NCI-H1694 (cell line): ENCODE data around the gene SNRNP25.
A peak's percentile ranks its signal among the peaks of the same experiment; 100 is the strongest.

ENCODE experiments used
- DNase-seq: peaks from one replicate; lab custom pipeline; 2025; lab: John Stamatoyannopoulos, UW

The SNRNP25 gene

DNA sequence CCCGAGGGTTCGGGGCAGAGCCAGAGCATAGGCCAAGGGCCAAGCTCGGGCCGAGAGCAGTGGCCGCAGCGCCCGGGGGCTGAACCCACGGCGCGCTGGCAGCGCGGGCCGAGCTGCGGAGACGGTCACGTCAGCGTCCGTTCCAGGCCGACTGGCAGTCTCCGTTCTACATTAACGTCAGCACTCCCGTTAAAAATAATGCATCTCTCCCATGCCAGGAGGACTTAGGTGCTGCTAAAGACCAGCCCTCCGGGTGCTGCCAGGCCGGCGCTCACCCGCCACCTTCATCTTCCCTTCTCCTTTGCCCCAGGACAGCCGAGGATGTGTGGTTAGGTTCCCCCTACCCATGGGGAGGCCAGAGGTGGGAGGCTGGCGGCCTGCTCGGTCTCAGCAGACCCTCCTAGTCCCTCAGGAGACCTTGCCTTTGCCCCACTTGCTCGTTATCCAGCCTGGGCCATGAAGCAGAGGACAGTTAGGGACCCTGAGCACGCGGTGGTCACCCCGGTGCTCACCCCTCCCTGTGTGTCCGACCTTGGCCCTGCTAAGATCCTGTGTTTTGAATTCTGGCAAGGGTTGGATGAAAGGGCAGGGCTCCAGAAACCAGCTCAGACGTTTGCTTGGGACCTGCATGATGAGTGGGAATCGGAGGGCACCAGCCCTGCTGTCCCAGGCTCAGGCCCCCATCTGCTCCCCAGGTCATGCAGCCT lies 25.0 kb downstream of the SNRNP25 start:
- no peak for DNase-seq

DNA sequence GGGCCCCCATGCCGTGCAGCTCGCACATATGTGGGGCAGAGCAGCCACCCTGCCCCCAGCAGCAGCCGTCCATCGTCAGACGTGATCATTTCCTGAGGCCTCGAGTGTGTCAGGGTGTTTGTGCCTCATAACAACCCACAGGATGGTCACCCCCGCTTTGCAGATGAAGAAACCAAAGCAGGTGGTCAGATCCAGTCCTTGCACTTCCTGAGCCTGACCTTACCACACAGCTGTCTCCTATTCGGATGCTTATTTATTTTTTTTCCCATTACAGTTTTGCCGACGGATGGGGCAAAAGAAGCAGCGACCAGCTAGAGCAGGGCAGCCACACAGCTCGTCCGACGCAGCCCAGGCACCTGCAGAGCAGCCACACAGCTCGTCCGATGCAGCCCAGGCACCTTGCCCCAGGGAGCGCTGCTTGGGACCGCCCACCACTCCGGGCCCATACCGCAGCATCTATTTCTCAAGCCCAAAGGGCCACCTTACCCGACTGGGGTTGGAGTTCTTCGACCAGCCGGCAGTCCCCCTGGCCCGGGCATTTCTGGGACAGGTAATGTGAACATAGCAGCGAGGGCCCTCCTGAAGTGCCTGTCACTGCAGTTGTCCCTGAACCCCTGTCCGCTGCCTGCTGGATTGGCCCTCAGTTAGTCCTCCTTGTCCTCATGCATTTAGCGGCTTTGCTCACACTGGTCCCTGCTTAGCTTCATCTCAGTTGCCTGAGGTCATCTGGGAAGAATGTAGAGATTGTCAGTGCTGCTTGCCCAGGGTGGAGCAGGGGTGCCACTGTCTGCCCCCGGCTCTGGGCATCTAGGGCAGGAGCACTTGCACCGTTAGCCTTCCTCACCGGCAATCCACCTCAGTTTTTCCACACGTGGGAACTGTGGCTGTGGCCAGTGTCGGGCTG lies 25.8 kb downstream of the SNRNP25 start:
- no peak for DNase-seq

DNA sequence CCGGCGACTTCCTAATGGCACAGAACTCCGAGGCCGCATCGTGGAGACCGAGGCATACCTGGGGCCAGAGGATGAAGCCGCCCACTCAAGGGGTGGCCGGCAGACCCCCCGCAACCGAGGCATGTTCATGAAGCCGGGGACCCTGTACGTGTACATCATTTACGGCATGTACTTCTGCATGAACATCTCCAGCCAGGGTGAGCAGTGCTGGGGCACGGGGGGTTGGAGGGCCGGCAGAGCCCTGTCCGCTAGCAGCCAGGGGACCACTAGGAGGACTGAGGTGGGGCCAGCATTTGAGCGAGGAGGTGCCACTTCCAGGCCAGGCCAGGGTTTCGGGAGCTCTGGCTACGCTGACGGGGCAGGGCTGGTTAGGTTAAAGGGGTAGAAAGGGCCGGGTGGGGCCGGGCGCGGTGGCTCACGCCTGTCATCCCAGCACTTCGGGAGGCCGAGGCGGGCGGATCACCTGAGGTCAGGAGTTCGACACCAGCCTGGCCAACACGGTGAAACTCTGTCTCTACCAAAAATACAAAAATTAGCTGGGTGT lies 29.5 kb downstream of the SNRNP25 start:
- no peak for DNase-seq

DNA sequence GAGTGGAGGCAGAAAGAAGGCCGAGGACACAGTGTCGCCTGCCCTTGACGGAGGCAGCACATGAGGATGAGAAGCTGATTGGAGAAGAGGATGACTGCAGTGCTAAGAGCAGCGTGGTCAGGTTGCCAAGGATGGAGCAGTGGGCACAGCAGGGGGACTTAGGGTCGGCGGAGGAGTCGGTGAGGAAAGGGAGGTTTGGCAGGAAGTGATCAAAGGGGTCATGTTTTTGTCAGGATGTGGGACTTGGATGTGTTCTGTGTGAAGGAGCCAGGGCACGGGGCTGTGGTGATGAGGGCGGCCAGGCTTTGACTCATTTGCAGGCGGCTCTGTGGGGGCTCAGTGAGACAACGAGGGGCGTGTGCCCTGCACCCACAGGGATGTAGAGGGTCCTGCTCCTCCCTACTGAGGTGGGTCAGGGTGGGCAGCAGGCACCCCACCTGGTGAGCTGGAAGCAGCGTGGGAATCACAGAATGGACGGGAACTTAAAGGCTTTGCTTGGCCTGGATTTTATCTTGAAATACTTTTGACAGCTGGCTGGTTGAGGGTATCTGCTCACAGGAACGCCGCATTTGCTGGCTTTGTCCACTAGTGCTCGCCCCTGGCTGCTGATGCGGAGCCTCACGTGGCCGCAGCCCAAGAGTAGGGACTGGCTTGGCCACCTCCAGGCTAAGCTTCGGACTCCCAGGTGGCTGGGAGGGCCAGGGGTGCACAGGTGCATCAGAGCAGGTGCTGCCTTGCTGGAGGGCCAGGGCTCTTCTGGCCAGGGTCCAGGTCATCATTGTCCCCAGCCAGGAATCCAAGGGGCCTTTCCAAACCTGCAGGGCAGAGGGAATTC lies 30.4 kb downstream of the SNRNP25 start:
- no peak for DNase-seq

DNA sequence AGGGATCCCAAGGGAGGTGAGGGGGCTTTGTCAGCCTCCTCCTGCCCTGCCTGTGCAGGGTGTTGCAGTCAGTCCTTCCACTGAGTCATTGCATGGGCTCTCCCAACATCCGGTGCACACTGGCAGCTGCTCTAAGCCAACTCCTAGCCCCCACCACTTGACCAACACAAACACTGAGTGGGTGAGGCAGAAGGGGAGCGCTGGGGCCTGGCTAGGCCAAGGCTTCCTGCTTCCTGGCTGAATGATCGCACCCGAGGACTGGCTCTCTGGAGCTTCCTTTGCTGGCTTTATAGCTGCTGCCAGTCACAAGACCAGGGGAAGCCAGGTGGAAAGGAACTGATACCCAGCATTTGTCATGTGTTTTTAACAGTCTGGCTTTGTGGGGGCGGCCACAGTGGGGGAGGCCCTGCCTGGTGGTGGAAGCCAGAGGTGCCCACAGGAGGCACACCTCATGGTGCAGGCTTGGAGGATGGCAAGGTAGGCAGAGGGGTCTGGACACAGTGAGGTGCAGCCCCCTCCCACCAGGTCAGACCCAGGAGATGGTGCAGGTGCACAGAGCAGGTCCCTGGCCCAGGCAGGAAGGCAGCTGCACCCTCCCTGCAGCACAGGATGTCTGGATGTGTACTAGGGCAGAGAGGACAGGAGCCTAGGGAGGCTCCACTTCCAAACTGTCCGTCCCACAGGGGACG lies 31.2 kb downstream of the SNRNP25 start:
- no peak for DNase-seq

DNA sequence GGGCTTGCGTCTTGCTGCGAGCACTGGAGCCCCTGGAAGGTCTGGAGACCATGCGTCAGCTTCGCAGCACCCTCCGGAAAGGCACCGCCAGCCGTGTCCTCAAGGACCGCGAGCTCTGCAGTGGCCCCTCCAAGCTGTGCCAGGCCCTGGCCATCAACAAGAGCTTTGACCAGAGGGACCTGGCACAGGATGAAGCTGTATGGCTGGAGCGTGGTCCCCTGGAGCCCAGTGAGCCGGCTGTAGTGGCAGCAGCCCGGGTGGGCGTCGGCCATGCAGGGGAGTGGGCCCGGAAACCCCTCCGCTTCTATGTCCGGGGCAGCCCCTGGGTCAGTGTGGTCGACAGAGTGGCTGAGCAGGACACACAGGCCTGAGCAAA lies 31.8 kb downstream of the SNRNP25 start:
- no peak for DNase-seq

DNA sequence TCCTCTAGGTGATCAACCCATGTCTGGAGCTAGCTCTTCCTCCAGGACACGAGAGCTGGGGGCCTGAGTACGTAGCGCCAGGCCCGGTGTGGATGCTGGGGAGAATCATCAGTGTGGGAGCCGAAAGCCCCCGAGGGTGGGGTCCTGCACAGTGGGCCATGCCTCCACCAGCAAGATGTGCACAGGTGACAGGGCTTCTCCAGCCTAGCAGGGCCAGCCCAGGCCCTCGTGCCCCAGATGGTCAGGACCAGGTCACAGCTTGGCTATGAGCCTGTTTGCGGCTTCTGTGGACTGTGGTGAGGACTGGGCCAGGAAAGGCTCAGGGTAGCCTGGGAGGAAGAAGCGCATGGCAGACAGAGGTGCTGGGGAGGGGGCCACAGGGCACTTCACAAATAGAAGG lies 32.2 kb downstream of the SNRNP25 start:
- DNase-seq, result no peak

DNA sequence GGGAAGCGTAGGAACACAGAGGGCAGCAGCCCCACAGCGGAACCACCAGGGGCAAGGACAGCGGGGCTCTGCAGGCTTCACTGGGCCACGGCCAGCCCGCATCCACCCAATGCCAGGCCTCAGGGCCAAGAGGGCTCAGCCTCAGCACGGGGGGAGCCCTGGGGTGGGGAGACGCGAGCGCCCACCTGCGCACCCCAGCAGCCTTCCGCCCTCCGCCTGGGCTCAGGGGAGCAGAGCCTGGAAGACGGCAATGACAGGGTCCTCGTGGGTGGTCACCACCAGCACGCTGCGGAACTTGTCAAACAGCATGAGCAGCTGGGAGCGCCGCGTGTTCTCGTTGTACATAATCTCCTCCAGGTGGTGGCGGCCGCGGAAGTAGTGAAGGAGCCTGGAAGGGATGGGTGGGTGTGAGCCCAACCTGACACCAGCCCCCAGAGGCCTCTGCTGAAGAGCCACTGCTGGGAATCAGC lies 32.9 kb downstream of the SNRNP25 start:
- DNase-seq, result no peak

DNA sequence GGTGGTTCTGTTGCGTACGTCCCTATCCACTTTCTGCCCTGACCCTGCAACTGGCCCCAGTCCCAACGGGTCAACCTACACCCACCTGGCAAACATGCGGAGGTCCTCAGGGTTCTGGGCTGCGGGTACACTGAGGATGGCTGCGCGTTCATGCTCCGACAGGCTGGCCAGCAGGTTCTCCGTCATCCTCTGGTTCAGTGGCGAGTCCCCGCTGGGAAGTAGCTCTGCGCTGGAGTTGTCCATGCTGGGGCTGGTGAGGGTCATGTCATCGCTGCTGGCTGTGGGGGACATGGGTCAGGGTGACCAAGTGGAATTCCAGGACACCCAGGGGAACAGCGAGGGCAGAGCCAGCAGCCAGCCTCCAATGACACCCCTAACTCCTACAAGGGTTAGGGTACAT lies 35.0 kb downstream of the SNRNP25 start:
- no peak for DNase-seq

DNA sequence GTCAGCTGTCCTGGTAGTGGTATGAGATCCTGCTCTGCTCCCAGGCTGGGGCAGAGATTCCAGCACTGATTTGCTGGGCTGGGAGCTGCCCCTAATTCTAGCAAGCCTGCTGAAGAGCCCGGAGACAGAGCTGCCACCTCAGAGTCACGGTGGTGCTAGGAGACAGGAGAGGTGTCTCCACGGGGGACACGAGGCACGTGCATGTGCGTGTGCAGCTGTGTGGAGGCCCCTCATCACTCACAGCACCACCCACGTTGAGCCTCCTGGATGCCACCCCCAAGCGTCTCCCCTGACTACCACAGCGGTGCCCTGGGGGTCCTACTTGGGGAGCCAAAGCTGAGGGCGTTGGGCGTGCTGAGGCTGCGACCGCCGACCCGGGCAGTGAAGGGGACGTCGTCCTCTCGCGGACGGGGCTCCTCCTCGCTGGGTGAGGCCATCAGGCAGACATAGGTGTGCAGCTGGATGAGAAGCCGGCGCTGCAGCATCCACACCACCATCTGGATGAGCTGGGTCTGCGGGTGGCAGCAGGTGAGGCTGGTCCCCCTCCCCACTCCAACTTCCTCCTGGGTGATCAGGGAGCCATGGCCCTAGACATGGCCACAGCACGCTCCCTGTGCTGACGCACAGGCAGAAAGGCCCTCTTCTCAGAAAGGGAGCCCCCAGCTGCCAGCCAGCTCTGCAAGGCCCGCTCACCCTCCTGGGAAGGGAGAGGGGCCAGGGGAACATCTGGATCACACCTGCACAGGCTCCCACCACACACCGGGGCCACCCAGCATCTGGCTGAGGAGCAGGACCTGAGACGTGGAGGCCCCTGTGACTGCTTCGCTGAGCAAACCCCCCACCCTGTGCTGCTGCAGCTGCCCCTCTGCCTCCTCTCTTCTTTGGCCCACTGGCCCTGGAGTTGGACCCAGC lies 36.0 kb downstream of the SNRNP25 start:
- no peak for DNase-seq

DNA sequence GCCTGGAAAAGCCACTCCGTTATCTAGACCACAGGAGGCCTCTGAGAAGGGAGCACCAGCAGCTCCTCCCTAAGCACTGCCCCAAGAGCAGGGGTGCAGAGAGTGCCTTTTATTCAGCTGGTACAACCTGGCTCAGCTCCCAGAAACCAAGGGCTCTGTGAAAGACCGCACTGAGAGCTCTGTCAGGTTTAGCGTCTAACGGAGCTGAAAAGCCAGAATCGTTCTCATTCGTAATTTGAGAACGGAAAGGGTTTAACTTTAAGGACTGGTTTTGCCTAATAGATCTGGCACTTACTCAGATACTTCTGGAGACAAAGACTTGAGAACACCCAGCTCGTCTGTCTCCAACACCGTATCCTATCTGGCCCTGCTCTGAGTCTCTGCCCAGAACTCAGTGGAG lies 37.9 kb downstream of the SNRNP25 start:
- peak; percentile 71 for DNase-seq

DNA sequence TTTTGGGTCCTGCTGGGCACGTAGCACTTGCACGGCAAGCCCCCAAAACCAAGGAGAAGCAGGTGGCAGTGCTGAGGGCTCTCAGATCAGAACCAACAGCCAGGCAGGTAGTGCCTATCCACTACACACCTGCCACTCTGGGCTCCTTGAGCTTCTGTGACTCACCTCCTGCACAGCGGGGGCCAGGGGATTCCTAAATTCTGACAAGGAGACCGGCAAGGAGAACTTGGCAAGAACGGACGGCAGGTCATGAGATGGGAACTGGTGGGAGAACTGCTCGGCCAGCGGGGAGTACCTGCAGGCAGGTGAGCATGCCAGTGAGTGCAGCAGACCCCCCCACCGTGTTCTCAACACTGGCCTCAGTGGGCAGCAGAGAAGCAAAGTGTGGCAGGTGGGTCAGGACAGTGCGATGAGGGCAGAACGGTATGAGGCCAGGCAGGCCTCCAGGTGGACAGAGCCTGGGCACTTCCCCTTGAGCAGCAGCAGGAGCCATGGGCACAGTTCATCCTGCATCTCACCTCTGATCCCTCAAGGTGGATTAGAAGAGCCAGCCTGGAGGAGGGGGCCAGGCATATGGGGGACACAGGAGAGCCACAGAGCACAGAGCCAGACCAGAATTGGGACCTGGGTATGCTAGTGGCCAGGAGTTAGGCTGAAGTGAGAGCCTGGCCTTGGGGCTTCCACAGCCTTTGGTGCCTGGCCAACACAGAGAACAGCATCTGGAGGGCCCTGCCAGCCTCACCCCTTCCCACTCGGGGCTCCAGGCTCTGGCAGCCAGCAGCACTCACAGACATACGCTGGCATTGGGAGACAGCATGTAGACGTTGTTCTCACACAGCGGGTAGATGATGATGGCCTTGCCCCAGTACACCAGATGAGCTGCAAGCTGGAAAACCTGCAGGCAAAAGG lies 39.1 kb downstream of the SNRNP25 start:
- DNase-seq, result peak; percentile 20

DNA sequence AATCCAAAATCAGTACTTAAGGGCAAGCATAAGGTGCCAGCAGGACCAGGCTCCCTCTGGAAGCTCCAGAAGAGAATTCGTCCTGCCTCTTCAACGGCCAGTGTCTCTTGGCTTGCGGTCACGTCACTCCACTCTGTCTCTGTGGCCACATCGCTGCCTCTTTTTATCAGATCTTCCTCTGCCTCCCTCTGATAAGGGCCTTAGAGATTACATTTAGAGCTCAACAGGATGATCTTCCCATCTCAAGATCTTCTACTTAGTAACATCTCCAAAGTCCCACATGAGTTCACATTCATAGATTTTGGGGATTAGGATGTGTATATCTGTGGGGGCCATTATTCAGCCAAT lies 41.3 kb downstream of the SNRNP25 start:
- DNase-seq, result no peak

DNA sequence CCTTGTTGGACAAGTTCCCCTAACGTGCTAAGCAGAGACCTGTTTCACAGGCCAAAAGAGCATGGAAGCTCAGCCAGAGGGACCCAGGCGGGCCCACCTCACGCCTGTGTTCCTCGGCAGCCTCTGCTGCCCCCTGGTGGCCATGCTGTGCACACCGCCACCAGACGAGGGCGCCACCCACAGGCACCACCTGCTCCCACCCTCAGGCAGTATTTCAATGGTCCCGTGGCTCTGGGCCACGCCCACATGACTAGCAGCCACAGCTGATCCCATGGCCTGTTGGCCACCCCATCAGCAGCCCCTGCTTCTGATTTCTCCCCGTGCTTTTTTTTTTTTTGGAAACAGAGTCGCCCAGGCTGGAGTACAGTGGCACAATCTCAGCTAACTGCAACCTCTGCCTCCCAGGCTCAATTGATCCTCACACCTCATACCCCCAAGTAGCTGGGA lies 43.3 kb downstream of the SNRNP25 start:
- DNase-seq, result peak; percentile 63

DNA sequence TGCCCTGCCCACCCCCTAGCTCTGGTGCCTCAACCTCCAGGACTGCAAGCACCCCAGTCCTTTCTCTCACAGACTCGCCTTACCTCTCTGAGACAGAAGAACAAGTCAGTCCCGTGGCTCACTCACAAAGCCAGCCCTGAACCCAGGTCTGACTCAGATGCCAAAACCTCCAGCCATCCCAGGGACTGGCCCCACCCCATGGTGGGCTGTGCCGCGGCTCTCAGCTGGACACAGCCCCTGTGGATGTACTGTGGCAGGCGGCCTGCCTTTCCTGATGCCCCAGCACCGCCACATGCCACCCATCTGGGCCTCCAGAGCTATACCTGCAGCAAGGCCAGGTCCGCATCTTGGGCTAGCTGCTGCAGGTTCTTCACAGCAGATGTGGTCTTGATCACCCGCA lies 44.2 kb downstream of the SNRNP25 start:
- no peak for DNase-seq

DNA sequence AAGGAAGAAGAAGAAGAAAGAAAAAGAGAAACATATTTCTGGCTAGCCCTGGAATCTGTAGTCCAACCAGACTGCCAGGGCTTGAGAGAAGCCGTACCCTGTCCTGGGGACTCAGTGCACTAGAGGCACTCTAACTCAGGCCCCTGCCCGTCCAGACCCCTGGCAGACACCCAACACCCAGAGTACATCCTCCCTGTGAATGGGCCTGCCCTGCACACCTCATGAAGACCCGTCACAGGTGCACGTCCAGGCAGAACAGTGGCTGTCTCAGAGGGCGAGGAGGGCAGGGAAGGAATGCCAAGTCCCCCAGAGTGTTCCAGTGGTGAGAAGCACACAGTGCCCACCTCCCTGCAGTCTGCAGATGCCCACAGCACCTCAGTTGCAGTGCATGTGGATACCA lies 47.4 kb downstream of the SNRNP25 start:
- DNase-seq, result no peak

DNA sequence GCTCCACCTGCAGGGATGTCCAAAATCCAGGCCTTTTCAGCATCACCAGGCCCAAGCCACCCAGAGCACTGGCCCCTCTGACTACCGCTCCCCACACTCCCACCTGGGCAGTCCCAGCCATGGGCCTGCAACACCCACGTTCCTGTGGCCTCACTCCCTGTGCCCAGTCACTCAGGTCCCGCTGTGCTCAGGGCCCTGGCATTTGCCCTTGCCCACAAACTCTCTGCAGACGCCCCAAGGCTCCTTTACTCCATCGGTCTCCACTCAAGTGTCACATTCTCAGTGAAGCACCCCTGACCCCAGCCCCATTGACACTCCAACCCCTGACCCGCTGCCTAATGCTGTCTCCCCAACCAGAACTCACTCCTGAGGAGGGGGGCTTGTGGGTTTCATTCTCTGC lies 48.0 kb downstream of the SNRNP25 start:
- DNase-seq, result no peak

DNA sequence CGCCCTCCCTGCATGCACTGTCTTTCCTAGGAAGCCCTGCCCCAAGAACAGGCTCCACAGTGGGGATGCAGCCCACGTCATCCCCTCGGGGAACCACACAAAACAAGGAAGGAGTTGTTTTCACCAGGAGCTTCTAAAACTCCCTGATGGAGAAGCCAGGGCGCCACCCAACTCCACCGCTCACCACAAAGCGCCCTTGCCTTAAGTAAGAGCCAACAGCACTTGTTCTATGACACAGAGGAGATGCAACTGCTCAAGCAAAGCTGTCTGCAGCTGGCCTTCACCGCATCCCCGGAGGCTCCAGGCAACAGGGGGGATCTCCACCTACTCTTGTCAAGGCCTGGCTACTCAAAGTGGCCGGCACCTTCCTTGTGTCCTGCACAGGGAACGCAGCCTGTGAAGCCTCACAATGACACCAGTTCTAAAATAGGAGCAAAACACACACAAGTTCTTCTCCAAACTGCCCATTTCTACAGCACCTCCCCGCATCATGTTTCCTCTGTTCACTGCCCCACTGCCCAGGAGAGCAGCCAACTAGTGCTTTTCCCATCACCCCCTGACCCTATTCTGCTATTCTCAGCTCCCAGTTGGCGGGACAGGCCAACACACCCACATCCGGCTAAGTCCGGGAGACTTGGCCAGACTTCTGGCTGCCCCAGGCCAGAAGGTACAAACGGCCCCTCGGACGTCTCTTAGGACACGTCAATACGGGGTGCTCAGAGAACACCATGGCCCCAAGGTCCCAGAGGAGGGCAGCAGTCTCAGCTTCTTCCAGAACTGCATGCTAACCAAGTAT lies 48.6 kb downstream of the SNRNP25 start:
- DNase-seq, result no peak

DNA sequence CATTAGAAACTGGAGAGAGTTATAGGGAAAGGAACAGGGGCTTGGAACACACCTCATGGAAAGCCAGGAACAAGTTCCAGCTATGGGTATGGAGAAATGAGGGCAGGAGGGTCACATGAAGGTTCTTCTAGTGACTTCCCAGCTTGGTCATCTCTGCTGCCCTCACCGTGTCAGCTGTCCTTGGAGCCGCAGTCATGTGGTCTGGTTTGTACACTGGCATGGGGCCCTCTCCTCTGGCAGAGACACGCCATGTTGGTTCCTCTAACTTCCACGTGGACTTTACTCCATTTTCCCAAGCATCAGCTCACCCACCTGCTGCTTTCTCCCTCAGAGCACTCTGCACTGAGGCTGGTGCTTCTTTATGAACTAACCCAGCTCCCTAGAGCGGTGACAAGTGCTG lies 50.7 kb downstream of the SNRNP25 start:
- no peak for DNase-seq
